A673 (cell line): ENCODE results near the gene DMRTA2.

Source experiments
- EZH2 ChIP-seq: fragments of 200-600 bp; sonication (generic); IDR thresholded peaks from 2 replicates; pipeline ENCODE4 v1.6.1; 2017; ENCODE audit warnings: borderline replicate concordance, low read depth, mild to moderate bottlenecking, mixed read lengths, antibody characterized with exemption, low read length; ENCODE audit not compliant: poor library complexity, severe bottlenecking
- TF ChIP-seq, protein P1 (sequence below): fragments of 300-800, 200-600 bp; sonication (generic); conservative IDR thresholded peaks from 2 replicates; pipeline ENCODE4 v1.5.1; 2017; ENCODE audit warnings: low read depth, mild to moderate bottlenecking, antibody characterized with exemption, low read length, moderate library complexity, mixed read lengths

DNA sequence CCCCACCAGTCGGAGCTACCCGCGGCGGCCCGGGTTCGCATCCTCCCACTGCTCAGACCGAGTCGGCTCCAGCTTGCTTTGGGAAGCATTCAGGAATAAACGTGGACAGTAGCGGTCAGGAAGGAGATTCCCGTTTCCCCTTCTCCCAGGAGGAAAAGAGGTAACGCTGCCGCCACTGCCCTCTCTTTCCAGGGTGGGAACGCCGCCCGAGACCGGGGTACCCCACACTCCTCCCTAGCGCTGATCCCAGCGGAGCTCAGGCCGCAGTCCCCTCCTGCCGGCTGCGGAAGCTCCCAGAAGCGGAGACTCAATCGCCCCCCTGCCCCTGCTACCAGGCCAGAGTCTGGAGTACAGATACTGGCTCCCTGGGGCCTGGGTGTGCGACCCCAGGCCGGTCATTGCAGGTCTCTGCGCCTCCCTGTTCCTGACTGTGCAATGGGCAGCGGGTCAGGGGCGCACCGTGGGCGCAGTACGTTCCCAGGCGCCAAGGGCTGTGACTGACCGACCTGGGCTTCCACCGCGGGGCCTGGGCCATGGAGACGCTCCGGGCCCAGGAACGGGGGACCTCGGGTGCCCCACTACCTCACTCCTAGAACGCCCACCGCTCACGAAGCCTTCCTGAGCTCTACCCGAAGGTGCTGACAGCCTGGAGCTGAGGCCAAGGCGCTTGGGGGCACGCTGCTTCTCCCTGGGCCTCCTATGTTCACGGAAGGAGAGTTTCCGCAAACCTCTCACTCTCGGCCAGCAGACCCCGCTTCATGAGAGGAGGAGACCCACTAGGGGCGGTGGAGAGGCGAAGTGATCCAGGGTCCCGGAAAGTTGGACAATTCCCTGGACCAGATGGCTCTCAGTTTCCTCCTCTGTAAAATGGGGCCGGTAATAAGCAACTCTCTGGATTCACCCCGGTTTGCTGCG is 7.8 kb downstream of the DMRTA2 start:
- TF ChIP-seq, protein P1, sequence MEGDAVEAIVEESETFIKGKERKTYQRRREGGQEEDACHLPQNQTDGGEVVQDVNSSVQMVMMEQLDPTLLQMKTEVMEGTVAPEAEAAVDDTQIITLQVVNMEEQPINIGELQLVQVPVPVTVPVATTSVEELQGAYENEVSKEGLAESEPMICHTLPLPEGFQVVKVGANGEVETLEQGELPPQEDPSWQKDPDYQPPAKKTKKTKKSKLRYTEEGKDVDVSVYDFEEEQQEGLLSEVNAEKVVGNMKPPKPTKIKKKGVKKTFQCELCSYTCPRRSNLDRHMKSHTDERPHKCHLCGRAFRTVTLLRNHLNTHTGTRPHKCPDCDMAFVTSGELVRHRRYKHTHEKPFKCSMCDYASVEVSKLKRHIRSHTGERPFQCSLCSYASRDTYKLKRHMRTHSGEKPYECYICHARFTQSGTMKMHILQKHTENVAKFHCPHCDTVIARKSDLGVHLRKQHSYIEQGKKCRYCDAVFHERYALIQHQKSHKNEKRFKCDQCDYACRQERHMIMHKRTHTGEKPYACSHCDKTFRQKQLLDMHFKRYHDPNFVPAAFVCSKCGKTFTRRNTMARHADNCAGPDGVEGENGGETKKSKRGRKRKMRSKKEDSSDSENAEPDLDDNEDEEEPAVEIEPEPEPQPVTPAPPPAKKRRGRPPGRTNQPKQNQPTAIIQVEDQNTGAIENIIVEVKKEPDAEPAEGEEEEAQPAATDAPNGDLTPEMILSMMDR = no peak
- peak; percentile 44 for TF ChIP-seq EZH2
